Measurements from ENCODE around the gene FOXO4.

Gene FOXO4

DNA sequence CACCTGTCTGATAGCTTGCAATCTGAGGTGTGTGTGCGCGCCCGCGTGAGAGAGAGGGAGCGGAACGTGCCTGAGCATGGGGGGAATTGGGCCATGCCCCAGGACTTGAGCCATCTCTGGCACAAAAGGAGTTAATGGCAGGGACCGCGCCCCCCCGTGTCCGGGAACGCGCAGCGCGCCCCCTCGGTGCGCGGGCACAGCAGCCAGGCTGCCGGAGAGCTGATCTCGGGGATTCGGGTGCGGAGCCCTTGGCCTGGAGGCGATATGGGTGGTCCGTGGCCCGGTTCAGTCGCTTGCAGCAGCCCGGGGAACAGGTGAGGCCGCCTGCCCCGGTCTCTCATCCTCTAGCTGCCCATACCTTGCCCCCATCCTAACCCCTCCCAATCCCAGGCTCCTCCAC, 49.0 kb downstream of the FOXO4 start, which contains the start of gene NLGN3:
Gene NLGN3, plus strand, starts transcription at position 191 of the 400 bp plus-strand sequence. CDS start 2,909 bp downstream, outside the sequence.
- no peak for DNase-seq (ENCODE audit: low read depth)

DNA sequence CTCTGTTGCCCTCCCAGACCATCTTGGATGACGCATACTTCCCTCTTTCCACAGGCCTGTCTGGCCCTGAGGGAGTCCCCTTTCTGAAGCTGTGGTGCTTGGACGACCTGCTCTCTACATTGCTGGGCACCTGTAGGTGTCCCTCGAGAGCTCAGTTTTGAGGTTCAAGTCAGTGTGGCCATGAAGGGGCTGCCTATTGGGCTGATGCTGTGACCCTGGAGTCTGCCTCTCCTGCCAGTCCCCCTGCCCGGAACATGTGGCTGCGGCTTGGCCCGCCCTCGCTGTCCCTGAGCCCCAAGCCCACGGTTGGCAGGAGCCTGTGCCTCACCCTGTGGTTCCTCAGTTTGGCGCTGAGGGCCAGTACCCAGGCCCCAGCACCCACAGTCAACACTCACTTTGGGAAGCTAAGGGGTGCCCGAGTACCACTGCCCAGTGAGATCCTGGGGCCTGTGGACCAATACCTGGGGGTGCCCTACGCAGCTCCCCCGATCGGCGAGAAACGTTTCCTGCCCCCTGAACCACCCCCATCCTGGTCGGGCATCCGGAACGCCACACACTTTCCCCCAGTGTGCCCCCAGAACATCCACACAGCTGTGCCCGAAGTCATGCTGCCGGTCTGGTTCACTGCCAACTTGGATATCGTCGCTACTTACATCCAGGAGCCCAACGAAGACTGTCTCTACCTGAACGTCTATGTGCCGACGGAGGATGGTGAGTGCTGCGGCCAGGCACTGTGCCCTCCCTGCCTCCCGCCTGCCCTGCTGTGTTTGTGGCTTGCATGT, 52.0 kb downstream of the FOXO4 start:
- no peak for DNase-seq (ENCODE audit: low read depth)

DNA sequence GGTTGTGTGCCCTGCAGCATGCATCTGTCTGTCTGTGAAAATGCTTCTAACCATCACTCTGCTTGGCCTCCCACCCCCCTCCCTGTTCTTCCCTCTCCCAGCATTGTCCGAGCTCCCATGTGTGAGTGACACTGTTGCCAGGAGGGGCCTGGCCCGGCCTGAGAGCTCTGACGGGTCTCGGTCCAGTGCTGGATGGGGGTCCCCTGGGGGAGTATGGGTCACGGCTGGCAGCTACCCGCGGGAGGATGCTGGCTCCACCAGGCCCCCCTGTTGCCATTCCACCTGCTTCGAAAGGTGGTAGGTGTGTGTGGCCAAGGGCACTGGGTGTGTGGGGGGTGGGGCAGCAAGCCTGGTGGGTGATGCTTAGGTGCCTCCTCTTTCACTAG, 52.6 kb downstream of the FOXO4 start:
- DNase-seq (ENCODE audit: low read depth), result no peak

DNA sequence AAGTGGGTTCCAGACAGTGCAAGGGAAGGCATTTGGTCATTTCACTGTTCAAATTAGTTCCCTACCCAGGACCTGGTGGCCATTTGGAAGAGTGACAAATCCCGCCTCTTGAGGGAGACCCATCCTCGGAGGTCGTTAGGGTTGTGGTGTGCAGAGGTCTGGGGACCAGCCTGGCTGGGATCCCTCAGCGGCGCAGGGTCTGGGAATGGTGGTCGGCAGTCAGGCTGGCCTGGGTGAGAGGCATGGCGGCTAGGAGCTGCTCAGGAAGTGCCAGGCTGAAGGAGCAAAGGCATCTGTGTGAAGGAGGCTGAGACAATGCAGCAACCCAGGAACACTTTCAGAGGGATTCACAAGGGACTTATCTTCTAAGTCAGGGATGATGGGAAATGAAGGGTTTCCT, 55.7 kb downstream of the FOXO4 start:
- no peak for DNase-seq (ENCODE audit: low read depth)

Measured in stimulated activated CD8-positive, alpha-beta memory T cell treated with anti-CD3 and anti-CD28 coated beads, Interleukin-12 subunit alpha, Interleukin-12 subunit beta, amount 100 ng/mL, for 4 hours (primary cell).